ENCODE results near the gene WNT3A.
"Not testable (repeated sequence)": the region's sequence is repeated elsewhere in the genome, so short reads cannot be mapped to it uniquely, and the experiment has no call there.

The WNT3A gene

DNA sequence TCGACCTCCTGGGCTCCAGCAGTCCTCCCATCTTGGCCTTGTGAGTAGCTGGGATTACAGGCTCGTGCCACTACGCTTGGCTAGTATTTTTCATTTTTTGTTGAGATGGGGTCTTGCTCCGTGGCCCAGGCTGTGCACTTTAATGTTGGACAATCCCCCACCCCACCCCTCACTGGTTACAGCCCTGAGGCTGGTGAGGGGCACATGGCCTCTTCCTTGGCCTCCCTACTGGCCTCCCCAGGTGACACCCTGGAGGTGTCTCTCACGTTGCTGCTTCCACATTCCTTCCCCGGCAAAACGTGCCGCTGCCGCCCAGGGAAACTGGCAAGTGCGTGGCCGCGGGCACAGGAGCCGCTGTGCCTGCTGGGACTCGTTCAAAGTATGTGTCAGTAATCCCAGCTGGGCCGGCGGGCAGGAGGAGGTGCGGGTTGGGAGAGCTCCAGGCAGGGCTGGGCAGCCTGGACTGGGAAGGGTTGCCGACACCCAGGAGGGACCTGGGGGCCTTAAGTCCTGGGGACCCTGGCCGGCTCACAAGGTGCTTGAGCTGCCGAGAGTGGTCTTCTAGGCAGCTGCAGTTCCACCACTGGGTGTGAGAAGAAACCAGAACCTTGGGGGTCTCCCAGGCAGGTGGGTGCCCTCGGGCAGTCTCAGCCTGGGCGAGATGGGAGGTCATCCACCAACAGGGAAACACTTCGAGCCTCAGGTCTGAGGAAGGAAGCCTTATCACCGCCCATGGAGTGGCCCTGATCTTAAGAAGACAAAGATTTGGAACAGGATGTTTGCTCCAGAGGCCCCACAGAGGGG is 6.5 kb downstream of the WNT3A start:
- Histone ChIP-seq H3K36me3 (ENCODE audit: control insufficient read depth, insufficient read depth, low read length) (no peaks in the 10 kb centered on the region), H3K4me3 (ENCODE audit: insufficient read depth, low read depth, low read length) (no peak overlapping the region), H3K27me3 (ENCODE audit: control insufficient read depth, insufficient read depth, low read length, poor library complexity, severe bottlenecking) (peaks cover 45% of the 10 kb centered on the region), H3K4me1 (ENCODE audit: control insufficient read depth, insufficient read depth, low read length) (peaks cover 24% of the 10 kb centered on the region), H3K9me3 (ENCODE audit: control insufficient read depth, low read length) (no peaks in the 10 kb centered on the region), H3K27ac (ENCODE audit: insufficient read depth, low read depth, low read length, poor library complexity, severe bottlenecking) (no peak overlapping the region)
- 92% methylated on average over 24 of the region's 24 CpGs for WGBS, 2 experiments

DNA sequence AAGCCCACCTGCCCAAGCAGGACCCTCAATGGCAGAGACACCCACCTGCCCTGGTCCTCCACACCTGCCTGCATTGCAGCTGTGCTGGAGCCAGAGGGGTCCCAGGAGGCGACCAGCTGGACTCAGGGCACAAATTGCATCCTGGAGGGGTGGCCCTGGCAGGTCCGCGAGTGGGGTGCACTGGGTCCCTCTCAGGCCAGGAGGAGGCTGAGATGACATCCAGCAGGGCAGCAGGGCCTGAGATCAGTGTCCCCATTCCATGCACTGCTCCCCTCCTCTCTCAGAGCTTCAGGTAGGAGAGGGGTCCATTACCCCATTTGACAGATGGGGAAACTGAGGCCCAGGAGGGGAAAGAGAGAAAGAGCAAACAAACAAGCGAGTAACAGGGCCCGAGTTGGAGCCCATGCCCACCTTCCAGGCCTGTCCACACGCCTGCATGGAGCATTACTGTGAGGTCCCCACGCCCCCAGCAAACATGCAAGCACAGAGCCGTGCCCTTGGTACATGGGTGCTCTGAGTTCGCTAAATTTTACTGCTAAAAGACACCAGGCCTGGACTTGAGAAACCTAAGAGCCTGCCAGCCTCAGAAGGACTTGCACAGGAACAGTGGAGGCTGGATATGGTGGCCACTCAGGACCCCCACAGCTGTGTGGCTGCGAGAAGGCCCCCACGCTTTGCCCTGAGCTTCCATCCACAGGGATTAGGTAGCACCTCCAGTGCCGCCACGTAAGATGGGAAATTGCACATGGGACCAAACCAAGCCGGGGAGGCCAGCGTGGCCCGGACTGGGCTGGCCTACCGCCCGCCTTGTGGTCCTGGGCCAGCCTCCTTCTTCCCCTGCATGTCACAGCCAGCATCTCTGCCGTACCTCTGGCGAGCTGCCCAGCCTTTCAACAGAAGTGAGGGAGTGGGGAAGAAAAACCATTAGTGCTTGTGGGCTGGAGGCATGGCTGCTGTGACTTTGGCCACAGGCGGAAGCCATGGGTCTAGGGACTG is 7.4 kb downstream of the WNT3A start:
- peaks cover 22% of the 10 kb centered on the region for H3K4me1 ChIP-seq (ENCODE audit: control insufficient read depth, insufficient read depth, low read length)
- H3K36me3 ChIP-seq (ENCODE audit: control insufficient read depth, insufficient read depth, low read length): no peaks in the 10 kb centered on the region
- no peak overlapping the region for H3K4me3 ChIP-seq (ENCODE audit: insufficient read depth, low read depth, low read length)
- no peaks in the 10 kb centered on the region for H3K9me3 ChIP-seq (ENCODE audit: control insufficient read depth, low read length)
- 89 to 91% methylated on average over 21 of the region's 21 CpGs for WGBS, 2 experiments
- H3K27ac ChIP-seq (ENCODE audit: insufficient read depth, low read depth, low read length, poor library complexity, severe bottlenecking): no peak overlapping the region
- H3K27me3 ChIP-seq (ENCODE audit: control insufficient read depth, insufficient read depth, low read length, poor library complexity, severe bottlenecking): peaks cover 36% of the 10 kb centered on the region

DNA sequence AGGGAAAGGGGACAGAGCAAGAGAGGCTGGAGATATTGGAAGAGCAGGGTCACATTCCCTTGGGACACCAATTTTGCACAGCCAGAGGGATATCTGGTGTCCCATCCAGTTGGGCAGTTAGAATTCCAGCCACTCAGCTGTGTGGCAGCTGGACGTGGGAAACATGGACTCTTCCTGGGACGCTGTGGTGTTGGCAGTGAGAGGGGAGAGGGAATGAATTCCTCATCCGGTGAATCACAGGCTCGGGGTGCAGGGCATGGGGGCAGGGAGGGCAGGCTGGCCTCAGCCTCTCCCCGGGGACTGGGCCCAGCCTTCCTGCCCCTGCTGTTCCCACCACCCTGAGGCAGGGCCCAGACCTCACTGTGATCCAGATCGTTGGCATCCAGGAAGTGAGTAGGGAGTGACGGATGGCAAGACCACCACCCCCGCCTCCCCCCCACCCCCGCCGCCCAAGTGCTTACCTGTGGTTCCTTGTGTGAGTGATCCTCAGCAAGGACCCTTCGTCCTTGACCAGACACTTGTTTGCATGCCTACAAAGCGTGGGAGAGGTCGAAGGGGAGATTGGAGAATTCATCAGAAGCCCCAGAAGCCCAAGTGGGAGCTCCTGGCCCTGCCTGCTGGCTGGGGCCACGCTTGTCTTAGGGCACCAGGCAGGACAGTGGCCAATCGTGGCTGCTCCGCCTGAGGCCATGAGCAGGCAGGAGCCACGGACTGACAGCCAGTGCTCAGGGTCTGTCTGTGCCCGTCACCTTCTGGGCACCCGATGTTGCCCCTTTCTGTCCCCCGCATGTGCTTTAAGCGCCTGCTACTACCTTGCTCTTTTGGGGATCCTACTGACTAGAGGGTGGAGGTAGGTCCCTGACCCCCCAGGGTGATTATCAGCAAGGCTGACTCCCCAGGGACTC is 8.7 kb downstream of the WNT3A start:
- WGBS, 2 experiments: 89 to 91% methylated on average over 21 of the region's 21 CpGs
- no peaks in the 10 kb centered on the region for H3K9me3 ChIP-seq (ENCODE audit: control insufficient read depth, low read length)
- H3K36me3 ChIP-seq (ENCODE audit: control insufficient read depth, insufficient read depth, low read length): no peaks in the 10 kb centered on the region
- H3K27me3 ChIP-seq (ENCODE audit: control insufficient read depth, insufficient read depth, low read length, poor library complexity, severe bottlenecking): peaks cover 23% of the 10 kb centered on the region
- H3K4me3 ChIP-seq (ENCODE audit: insufficient read depth, low read depth, low read length): no peak overlapping the region
- peaks cover 17% of the 10 kb centered on the region for H3K4me1 ChIP-seq (ENCODE audit: control insufficient read depth, insufficient read depth, low read length)
- no peak overlapping the region for H3K27ac ChIP-seq (ENCODE audit: insufficient read depth, low read depth, low read length, poor library complexity, severe bottlenecking)

DNA sequence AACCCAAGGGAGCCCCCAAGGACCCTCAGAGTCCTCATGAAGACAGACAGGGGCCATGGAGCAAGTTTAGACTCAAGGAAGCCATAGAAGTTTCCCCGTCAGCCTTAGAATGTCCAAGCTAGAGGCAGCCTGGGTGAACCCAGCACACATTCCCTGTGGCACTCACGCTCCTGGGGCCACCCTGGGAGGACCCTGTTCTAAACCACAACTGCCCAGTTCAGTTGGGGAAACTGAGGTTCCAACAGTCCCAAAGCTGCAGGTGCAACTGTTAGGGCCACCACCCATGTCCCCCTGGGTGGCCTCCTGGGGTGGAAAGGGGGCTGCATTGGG is 9.3 kb downstream of the WNT3A start:
- WGBS, 2 experiments: 95% methylated on average over 2 of the region's 2 CpGs
- H3K4me1 ChIP-seq (ENCODE audit: control insufficient read depth, insufficient read depth, low read length): peaks cover 11% of the 10 kb centered on the region
- H3K4me3 ChIP-seq (ENCODE audit: insufficient read depth, low read depth, low read length): no peak overlapping the region
- H3K27ac ChIP-seq (ENCODE audit: insufficient read depth, low read depth, low read length, poor library complexity, severe bottlenecking): no peak overlapping the region
- no peaks in the 10 kb centered on the region for H3K9me3 ChIP-seq (ENCODE audit: control insufficient read depth, low read length)
- H3K36me3 ChIP-seq (ENCODE audit: control insufficient read depth, insufficient read depth, low read length): no peaks in the 10 kb centered on the region
- H3K27me3 ChIP-seq (ENCODE audit: control insufficient read depth, insufficient read depth, low read length, poor library complexity, severe bottlenecking): peaks cover 17% of the 10 kb centered on the region

DNA sequence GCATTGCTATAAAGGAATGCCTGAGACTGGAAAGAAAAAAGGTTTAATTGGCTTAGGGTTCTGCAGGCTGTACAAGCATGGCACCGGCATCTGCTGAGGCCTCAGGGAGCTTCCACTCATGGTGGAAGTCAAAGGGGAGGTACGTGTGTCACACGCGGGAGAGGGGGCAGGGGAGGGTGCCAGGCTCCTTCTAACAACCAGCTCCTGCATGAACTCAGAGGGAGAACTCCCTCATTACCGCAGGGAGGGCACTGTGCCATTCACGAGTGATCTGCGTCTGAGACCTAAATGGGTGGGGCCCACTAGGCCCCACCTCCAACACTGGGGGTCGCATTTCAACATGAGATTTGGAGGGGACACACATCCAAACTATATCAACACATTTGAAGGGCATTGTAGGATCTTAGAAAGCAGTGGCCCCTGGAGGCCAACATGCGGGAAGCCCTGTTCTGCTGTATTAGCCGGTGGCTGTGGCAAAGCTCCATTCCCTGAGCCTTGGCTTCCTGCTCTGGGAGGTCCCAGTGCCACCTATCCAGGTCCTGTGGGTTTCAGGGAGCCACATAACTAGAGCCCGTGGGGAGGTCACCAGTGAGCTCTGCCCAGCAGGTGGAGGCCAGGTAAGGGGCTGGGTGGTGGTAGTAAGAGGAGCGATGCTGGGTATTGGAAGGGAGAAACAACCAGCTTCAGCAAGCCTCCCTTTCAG is 10.0 kb downstream of the WNT3A start:
- 80 to 83% methylated on average over 12 of the region's 12 CpGs for WGBS, 2 experiments
- Histone ChIP-seq H3K9me3 (ENCODE audit: control insufficient read depth, low read length) (no peaks in the 10 kb centered on the region), H3K36me3 (ENCODE audit: control insufficient read depth, insufficient read depth, low read length) (no peaks in the 10 kb centered on the region), H3K27me3 (ENCODE audit: control insufficient read depth, insufficient read depth, low read length, poor library complexity, severe bottlenecking) (peaks cover 10% of the 10 kb centered on the region), H3K4me1 (ENCODE audit: control insufficient read depth, insufficient read depth, low read length) (peaks cover 6% of the 10 kb centered on the region), H3K27ac (ENCODE audit: insufficient read depth, low read depth, low read length, poor library complexity, severe bottlenecking) (no peak overlapping the region), H3K4me3 (ENCODE audit: insufficient read depth, low read depth, low read length) (no peak overlapping the region)

DNA sequence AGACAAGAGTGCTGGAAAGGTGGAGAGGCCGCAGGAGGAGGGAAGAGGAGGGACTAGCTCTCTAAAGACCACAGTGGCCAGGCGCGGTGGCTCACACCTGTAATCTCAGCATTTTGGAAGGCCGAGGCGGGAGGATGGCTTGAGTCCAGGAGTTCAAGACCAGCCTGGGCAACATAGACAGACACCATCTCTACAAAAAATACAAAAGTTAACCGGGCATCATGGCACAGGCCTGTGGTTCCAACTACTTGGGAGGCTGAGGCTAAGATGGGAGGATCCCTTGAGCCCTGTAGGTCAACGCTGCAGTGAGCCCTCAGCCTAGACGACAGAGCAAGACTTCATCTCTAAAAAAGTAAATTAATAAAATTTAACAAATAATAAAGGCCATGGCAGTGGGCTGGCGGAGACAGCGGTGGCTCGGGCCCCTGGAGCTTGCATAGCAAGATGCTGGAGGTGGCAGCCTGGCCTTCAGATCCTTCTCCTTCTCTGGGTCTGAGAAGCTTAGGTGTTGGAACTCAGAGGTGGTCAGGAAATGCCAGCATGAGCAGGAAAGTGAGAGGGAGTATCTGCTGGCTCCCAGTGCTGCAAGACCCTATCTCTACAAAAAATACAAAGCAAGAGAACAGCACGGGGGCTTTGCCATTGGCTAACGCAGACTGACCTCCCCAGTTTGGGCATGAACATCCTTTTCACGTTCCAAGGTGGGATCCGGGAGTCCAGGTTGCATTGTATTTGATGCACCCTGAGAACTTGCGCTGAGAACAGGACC is 10.7 kb downstream of the WNT3A start:
- no peaks in the 10 kb centered on the region for H3K9me3 ChIP-seq (ENCODE audit: control insufficient read depth, low read length)
- H3K36me3 ChIP-seq (ENCODE audit: control insufficient read depth, insufficient read depth, low read length): no peaks in the 10 kb centered on the region
- peaks cover 3% of the 10 kb centered on the region for H3K27me3 ChIP-seq (ENCODE audit: control insufficient read depth, insufficient read depth, low read length, poor library complexity, severe bottlenecking)
- no peak overlapping the region for H3K27ac ChIP-seq (ENCODE audit: insufficient read depth, low read depth, low read length, poor library complexity, severe bottlenecking)
- H3K4me3 ChIP-seq (ENCODE audit: insufficient read depth, low read depth, low read length): no peak overlapping the region
- WGBS, 2 experiments: 94 to 95% methylated on average over 16 of the region's 16 CpGs
- peaks cover 6% of the 10 kb centered on the region for H3K4me1 ChIP-seq (ENCODE audit: control insufficient read depth, insufficient read depth, low read length)

DNA sequence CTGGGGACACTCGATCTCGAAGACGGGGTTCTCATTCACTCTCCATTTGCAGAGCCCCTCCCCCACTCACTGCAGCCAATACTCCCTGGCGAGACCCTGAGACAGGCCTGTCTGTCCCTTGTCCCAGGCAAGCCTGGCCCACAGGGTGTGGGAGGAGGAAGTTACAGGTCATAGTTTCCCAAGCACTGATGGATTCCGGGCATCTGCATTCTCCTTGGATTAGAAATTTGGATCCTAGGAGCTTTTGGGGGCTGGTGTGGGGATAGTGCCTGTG is 11.3 kb downstream of the WNT3A start:
- Histone ChIP-seq H3K27ac (ENCODE audit: insufficient read depth, low read depth, low read length, poor library complexity, severe bottlenecking) (no peak overlapping the region), H3K4me3 (ENCODE audit: insufficient read depth, low read depth, low read length) (no peak overlapping the region), H3K4me1 (ENCODE audit: control insufficient read depth, insufficient read depth, low read length) (peaks cover 6% of the 10 kb centered on the region), H3K9me3 (ENCODE audit: control insufficient read depth, low read length) (no peaks in the 10 kb centered on the region), H3K36me3 (ENCODE audit: control insufficient read depth, insufficient read depth, low read length) (no peaks in the 10 kb centered on the region), H3K27me3 (ENCODE audit: control insufficient read depth, insufficient read depth, low read length, poor library complexity, severe bottlenecking) (no peaks in the 10 kb centered on the region)
- 83 to 89% methylated on average over 5 of the region's 5 CpGs for WGBS, 2 experiments

DNA sequence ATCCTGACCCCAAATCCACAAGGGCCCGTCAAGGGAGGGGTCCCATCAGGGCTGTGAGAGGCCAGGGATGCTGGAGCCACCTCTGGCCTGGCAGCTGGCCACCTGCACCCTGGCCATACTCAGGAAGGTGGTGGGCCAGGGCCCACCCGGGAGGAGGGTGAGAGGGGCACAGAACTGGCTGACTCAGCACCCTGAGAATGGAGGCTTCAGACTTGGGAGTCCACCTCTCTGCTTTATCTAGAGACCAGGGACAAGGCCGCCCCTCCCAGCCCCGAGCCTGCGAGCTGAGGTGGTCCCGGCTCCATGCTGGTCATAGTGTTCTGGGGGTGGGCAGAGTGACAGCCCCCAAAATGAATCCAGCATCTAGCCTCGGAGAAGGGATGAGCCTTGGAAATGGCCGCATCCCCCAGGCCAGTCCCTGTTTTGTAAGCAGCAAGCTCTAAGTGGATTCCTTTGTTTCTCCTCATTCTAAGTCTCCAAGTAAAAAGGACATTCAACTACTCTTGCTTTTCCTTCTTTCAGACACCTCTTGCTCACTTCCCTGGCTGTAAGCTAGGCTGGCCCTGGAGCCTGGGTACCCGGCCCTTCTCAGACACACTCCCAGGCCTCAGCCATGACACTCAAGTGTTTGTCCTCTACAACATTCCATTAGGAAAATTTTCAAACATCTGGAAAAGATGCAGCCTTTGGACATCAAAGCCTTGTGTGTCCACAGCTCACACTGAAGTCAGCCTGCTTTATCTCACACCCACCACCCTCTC is 12.3 kb downstream of the WNT3A start:
- Histone ChIP-seq H3K9me3 (ENCODE audit: control insufficient read depth, low read length) (no peaks in the 10 kb centered on the region), H3K4me3 (ENCODE audit: insufficient read depth, low read depth, low read length) (no peak overlapping the region), H3K27ac (ENCODE audit: insufficient read depth, low read depth, low read length, poor library complexity, severe bottlenecking) (no peak overlapping the region), H3K4me1 (ENCODE audit: control insufficient read depth, insufficient read depth, low read length) (peaks cover 6% of the 10 kb centered on the region), H3K27me3 (ENCODE audit: control insufficient read depth, insufficient read depth, low read length, poor library complexity, severe bottlenecking) (no peaks in the 10 kb centered on the region), H3K36me3 (ENCODE audit: control insufficient read depth, insufficient read depth, low read length) (no peaks in the 10 kb centered on the region)
- WGBS, 2 experiments: 81 to 83% methylated on average over 9 of the region's 9 CpGs

DNA sequence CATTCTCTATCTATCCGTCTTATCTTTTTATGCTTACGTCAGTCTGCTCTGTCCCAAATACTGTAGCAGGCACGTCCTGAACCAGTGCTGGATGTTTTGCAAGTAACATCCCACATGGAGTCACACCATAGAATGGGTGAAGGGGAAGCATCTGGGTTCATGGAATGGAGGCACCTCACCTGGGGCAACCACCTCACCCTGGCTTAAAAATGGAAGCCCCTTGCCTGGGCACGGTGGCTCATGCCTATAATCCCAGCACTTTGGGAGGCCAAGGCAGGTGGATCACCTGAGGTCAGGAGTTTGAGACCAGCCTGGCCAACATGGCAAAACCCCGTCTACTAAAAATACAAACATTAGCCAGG is 12.9 kb downstream of the WNT3A start:
- H3K27ac ChIP-seq (ENCODE audit: insufficient read depth, low read depth, low read length, poor library complexity, severe bottlenecking); H3K9me3 ChIP-seq (ENCODE audit: control insufficient read depth, low read length); H3K27me3 ChIP-seq (ENCODE audit: control insufficient read depth, insufficient read depth, low read length, poor library complexity, severe bottlenecking); H3K4me1 ChIP-seq (ENCODE audit: control insufficient read depth, insufficient read depth, low read length); H3K36me3 ChIP-seq (ENCODE audit: control insufficient read depth, insufficient read depth, low read length); H3K4me3 ChIP-seq (ENCODE audit: insufficient read depth, low read depth, low read length): not testable (repeated sequence)
- 92 to 95% methylated on average over 5 of the region's 5 CpGs for WGBS, 2 experiments
